Thyroid gland (tissue), 4 donors: ENCODE data around the gene SH3BGR.

Source experiments
- CTCF ChIP-seq, 6 experiments: fragments of 200-600 bp in 3 of 6; fragments of 450-650 bp in 3 of 6; sonication (generic) in 3 of 6; IDR thresholded peaks; one replicate each; pipeline ENCODE4 v1.5.1; 2016 to 2019; ENCODE audit warnings: antibody characterized with exemption in 6 of 6, mild to moderate bottlenecking in 2 of 6, inconsistent platforms in 1 of 6, moderate library complexity in 1 of 6
- POLR2A ChIP-seq, 2 donors: fragments of 450-650 bp; IDR thresholded peaks; one replicate each; pipeline ENCODE4 v1.6.1; 2017; ENCODE audit warnings: antibody characterized with exemption in 2 of 2, mild to moderate bottlenecking in 2 of 2, moderate library complexity in 1 of 2

GRCh38 chr21:39542736-39543135 lies 91.0 kb downstream of the SH3BGR start:
- TF ChIP-seq CTCF (IDR thresholded peaks at IDR 0.05) (no peak), POLR2A (IDR thresholded peaks at IDR 0.05) (no peak)
